ENCODE measurements around the gene SMCO4.

Gene SMCO4

DNA sequence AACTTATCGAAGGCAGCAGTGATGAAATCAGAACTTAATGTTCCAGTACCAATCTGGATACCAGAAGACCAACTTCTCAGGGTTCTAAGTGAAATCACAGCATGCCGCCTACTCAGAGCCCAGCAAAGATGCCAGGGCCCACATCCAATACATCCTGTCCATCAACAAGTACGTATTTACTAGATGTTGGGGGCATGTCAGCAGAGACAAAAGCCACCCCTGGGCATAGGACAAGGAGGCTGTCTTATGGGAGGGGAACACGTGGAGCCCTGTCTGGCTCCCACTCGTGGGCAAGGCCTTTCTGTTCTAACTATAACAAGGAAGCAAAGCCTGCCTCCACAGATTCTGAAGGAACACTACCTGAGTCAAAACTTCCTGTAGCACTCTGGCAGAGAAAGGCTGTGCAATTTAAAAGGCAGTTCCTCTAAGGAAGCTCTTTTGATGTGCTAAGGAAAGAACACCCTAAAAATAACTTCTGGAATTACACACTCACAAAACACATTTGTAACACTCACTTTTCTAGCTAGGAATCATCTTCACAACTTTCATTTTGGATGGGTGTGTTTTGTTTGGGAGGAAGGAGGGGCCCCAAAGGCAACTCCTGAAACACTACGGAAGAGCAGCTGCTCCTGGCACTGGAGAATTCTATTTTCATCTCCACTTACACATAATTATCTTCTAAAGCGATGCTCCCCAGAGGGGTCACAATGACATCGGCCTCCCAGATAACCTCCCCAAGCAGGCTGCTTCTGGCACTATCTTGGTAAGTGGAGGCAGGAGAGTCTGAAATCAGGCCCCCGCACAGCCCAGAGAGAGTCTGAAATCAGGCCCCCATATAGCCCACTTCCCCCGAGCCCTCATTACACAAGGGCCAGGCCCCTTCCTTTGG, 14.2 kb downstream of the SMCO4 start:
- no peak for DNase-seq (ENCODE audit: low read depth, low spot score)

DNA sequence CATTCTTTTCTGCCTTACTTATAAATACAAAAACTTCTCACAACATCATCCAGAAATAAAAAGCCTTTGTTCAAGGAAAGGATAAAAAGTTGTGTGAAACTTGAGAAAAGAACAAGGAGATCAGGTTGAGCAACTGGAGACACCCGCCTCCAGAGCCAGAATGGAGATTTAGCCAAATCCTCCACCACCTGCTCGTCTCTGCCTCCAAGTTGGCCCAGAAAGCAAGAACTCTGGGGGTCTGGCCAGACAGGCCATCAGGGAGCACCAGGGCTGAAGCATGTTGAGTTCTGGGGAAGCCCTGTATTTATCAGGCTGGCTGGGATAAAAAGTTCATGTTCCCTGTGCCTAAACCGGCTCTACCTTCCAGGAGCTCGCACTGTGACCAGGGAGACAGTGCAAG, 14.9 kb downstream of the SMCO4 start:
- DNase-seq (ENCODE audit: low read depth, low spot score): no peak

DNA sequence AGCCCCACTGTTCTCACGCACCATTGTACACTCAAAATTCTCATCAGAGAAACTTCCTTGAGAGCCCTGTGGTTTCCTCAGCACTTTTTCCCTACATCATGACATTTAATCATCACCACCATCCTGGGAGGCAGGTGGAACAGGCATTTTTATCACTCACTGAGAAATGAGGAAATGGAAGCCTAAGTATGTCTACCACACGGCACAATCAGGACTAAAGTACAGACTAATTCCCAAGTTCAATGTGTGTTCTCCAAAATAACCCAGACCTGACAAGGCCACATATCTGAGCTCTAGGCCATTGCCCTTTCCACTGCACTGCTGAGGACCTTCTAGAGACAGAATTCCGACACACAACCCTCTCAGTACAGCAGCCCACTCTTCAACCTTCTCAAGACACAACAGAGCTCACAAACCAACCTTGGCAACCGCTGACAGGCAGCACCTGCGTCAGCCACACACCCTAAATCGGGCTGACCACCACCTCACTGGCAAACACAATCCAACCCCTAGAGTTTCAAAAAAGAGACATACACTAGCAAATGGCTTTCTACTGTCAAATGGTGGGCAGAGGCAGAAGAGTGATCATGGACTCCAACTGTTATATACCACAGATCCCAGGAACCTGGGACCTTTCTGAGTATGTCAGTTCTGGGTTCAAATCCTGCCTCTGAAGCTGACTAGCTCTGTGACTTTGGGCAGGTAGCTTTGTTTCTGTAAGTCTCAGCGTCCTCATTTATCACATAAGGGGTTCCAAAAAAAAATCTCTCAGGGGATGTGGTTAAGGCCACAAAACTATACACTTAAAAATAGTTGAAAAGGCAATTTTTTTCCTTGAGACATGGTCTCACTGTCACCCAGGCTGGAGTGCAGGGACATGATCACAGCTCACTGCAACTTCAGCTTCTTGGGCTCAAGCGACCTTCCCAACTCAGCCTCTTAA, 16.3 kb downstream of the SMCO4 start:
- no peak for DNase-seq (ENCODE audit: low read depth, low spot score)

DNA sequence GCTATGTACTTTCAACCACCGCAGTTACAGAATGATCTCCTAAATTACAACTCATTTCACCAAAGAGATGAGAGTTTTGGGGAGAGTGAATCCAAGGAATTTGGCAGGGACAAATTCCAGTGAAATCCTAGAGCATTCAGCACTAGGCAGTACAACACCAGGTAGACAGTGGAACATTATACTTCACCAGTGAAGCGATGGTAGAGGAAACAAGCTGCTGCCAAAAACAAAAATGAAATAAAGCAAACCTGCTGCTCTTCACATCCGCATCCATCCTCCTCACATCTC, 16.9 kb downstream of the SMCO4 start:
- no peak for DNase-seq (ENCODE audit: low read depth, low spot score)

DNA sequence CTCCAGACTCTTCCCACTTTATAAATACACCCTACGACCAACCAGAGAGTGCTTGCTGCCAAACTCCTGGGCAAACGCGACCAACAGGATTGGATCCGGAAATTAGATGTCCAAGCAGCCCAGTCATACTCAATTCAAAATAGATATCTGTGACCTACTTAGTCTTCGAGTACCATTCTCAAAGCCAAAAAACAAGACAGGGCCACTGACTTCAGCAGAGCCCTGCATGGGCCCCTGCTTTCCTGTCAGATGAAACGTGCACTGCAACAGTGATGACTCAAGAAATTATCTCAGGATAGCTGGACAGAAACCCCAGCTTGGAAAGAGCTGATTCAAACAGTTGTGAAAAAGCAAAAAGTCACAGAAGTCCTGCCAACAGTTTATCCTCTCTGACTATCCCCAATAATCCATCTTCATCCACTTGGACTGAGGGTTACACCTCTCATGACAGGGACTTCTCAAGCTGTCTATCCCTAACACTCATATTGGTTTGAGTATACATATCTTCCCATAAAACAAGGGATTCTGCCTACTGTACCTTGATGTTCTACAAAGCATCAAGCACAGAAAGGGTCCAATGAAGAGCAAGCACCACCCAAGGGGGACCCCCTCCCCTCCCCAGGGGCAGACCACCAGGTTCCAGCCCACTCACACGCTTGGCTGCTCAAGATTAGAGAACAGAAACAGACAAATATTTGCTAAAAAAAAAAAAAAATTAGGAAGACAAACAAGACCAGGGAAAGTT, 17.4 kb downstream of the SMCO4 start:
- DNase-seq (ENCODE audit: low read depth, low spot score): no peak

DNA sequence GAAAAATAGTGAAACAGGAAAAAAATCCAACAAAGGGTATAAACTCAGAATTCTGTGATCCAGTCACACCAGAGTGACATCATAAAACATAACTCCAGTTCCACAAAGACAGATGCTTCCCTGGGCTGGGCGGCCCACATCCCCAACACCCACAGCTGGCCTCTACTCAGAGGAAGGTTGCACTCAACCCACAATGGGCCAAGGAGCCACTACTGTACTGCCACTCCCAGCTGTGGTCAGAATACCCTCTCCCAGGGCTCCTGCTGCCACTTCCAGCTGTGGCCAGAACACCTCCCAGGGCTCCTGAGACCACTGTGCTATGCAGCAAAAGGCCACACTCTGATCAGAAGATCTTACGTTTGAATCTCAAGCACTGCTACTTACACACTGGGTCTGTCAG, 18.3 kb downstream of the SMCO4 start:
- no peak for DNase-seq (ENCODE audit: low read depth, low spot score)

DNA sequence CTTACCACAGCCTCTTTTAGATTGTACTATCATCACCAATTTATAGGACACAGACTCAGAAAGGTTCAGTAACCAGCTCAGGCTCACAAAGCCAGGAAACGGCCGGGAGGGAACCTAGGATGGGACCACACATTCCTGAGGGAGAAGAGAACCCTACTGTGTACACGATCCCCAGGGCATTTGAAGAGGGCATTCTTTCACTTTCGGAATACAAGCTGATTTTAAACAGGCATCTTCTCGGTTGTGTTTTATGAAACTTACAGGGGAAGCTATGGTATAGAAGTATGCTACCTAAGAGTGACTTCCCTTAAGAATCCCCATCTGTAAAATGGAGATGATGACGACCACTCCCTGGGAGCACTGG, 19.0 kb downstream of the SMCO4 start:
- DNase-seq (ENCODE audit: low read depth, low spot score): no peak

DNA sequence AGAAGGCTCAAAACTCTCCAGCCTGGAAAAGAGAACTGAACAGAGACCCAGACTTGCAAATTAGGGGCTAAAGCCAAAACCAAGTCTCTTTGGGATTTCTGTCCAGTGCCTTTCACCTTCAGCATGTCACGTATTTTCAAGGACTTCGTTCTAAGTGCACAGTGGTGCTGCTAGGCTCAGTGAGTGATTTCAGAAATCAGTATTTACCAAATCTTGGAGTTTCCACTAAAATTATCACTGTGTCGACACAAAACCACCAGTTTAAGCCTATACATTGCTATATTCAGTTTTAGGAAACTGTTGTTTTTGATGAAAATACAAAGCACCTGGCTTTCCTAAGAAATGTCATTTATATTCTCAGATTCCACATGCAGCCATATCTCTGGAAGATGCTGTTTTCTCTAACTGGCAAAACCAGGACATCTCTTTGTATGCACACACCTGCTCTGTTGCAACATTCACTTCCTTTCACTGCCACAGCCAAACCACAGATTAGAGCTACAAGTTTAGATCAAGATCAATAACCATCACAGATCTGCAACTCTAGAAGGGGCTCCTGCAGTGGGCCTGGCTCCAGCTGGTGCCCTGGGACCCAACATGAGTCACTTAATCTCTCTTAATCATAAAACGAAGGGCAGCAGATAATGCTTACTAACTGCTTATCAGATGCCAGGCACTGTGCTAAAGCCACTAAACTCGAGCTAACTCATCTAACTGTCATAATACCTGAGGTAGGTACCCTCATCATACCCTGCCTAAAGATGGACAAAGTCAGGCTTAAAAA, 22.3 kb downstream of the SMCO4 start:
- DNase-seq (ENCODE audit: low read depth, low spot score): no peak

DNA sequence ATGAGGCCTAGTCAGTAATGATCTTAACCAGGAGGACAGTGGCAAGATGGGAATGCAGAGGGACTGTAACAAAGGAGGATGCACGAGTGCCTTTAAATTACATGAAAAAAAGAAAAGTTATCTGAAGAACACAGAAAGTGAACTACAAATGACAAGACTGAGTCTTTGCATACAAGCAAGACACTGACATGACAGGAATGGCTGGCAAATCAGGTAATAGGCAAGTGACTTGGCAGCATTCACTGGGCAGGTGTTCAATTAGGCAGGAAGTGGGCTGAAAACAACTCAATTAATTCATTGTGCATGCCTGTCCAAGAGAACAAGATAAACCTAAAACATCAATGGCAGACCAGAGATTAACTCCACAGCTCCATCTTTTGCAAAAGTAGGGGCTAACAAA, 24.0 kb downstream of the SMCO4 start:
- no peak for DNase-seq (ENCODE audit: low read depth, low spot score)

DNA sequence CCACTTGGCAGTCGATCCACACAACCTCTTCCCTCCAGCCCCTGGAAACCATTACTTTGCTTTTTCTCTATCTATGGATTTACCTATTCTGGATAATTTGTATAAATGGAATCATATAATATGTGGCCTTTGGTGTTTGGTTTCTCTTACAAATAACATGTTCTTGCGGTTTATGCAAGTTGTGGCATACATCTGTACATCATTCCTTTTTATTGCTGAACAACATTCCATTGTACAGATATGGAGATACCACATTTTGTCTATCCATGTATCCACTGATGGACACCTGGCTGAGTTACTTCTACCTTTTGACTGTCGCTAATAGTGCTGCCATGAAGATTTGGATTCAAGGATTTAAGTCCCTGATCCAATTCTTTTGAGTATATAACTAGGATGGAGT, 25.1 kb downstream of the SMCO4 start:
- no peak for DNase-seq (ENCODE audit: low read depth, low spot score)

DNA sequence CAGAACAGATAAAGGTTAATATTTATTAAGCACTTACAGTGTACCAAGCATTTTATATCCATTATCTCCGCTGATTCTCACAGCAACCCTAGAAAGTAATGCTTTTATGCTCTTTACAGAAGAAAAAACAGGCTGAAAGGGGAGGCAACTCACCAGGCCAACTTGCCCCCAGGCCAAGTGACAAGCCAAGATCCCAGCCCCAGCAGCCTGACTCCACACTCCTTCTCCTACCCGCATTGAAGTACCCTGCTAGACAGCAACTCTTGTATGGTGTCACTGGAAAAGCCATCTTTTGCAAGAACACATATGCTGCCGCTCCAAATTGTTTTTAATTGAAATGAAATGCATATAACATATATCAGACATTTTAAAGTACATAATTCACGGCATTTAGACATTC, 25.6 kb downstream of the SMCO4 start:
- DNase-seq (ENCODE audit: low read depth, low spot score): no peak

DNA sequence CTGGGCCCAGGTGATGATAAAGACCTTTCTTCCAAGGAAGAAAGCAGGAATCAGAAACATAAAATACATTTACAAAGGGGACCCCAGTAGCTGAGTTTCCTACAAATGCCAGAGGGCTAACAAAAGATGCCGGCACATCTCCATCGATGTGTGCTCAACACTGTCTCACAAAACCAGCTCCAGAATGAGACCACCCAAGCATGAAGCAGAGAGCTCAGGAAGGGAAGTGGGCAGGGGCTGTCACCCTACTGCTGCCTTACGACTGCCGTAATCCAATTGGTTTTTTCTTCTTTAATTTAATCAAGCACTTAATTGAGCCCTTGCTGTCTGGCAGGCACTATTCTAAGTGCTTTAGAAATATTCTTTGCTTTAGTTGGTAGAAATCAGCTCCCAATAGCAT, 26.1 kb downstream of the SMCO4 start:
- no peak for DNase-seq (ENCODE audit: low read depth, low spot score)

DNA sequence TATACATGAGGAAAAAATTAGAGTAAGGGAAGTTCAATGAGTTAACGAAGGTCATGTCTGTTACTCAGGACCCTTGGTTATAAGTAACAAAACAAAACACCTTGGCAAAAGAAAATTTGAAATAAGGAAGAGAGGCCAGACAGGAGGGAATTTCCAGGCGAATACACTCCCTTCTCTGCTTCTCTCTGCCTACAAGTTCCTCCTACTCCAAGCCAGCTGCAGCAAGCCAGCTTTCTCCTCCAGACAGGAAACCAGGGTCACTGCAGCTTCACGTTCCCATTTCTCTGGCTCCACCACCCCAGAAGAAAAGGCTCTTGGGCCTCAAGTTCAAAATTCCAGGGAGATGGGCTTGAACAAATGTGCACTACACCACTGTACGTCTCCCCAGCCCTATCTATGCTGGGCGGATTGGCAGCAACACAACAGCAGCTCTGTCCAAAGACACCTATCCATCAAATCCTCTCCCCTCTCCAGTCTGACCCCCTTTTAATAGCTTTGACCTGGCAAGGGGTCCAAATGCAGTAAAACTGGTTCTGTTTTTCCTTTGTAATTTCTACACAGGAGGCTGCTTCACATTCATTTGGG, 27.7 kb downstream of the SMCO4 start:
- DNase-seq (ENCODE audit: low read depth, low spot score): no peak

DNA sequence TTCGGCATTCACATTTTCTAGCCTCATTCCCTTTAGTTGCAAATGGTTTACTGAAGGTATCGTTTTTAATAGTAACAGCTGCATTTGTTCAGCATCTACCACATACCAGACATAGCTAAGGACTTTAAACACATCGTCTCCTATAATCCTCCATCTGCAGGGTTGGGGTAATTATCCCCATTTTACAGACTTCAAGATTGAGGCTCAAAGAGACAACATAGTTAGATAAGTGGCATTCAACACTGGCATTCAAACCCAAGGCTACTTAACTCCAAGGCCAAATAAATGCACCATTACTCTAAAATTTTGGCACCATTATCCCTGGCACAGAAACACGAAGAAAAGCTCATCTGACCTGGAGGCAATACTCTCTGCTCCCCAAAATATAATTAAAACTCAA, 28.5 kb downstream of the SMCO4 start:
- no peak for DNase-seq (ENCODE audit: low read depth, low spot score)

DNA sequence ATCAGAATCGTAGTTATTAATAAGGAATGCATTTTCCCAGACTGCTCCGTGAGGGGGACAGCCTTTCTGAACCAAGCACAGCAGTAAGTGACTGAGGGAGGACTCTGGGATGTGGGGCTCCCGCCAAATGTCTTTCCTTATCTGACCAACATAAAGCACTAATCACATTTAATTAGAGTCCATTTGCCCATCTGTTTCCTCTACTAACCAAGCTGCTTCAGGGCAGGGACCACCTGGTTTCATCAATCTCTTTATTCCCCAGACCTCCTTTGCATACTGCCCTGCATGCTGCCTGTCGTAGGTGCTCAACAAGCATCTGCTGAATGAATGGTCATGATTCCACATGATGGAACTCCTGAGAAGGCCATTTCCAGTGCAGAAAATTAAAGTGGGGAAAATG, 29.4 kb downstream of the SMCO4 start:
- DNase-seq (ENCODE audit: low read depth, low spot score): no peak

DNA sequence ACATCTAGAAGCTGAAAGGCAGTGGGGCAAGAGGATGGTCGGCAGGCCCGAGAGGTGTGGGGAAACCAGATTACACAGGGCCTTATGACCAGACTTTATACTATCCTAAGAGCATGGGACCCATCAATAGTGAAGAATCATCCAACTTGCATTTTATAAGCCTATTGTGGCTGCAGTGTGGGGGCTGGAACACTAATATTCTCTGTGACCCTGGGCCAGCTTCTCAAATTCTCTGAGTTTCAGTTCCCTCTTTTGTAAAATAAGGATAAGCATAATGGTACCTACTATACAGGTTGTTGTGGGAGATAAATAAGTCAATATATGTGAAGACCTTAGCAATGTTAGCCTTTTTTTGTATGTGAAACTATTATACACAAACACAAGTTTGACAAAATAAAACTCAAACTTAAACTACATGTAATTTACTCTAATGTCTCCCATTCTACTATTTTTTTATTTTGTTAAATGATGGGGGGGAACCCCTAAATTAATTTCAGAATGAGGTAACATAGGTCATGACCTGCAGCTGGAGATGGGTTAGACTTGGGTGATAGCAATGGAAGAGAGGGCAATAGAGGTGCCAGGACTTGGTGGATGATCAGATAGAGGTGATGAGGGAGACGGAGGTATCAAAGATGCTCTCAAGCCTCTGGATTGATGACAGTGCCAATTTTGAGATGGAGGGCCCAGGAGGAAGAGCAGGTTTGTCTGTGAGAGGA, 30.1 kb downstream of the SMCO4 start:
- DNase-seq (ENCODE audit: low read depth, low spot score): no peak

DNA sequence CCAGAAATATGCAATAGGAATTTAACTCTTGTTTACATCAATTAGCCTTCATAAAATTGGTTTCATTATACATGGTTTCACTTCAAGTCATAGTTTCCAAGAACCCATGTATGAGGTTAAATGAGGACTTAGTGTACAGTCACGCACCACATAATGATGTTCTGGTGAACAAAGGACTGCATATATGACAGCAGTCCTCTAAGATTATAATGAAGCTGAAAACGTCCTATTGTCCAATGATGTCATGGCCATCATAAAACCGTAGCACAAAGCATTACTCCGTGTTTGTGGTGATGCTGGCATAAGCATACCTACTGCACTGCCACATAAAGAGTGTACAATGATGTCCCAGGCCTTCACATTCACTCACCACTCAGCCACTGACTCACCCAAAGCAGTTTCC, 31.1 kb downstream of the SMCO4 start:
- DNase-seq (ENCODE audit: low read depth, low spot score): no peak

DNA sequence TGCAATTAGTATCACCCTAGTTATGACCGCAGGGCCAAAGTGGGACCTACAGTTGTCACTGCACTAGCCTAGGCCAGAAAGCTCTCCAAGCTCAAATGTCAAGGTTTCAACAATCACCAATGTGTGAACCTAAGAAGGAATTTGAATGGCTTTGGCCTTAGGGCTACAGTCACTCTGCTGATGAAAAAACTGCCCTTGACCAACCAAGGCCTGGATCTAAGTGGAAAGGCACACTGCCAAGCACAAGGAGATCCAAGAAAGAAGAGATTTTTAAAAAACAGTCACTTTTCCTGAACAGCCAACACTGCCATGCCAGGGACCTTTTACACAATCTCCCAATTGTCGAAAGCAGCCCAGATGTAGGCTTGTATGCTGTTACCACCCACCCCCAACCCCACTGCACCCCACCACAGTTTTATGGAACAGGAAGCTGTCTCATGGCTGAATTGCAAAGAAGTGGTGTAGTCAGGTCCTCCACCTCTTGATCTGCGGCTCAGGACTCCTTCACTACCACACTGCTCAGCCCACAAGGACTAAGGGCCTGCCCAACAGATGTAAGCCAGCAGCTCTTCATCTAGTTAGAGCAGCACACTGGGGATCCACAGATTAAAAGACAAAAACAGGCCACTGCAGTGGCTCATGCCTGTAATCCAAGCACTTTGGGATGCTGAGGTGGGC, 32.9 kb downstream of the SMCO4 start:
- no peak for DNase-seq (ENCODE audit: low read depth, low spot score)

DNA sequence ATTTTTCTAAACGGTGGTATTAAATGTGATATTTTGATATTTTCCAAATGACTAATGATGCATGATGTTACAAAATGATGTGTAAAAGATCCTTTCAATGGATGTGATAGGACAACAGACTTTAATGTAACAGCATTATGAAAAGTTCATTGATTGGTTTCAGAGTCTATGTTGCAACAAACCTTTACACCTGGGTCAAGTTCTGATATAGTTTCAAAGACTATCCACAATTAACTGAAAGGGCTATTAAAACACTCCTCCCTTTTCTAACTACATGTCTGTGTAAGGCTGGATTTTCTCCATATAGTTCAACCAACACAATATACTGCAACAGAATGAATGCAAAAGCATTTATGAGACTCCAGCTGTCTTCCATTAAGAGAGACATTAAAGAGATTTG, 35.7 kb downstream of the SMCO4 start:
- no peak for DNase-seq (ENCODE audit: low read depth, low spot score)

DNA sequence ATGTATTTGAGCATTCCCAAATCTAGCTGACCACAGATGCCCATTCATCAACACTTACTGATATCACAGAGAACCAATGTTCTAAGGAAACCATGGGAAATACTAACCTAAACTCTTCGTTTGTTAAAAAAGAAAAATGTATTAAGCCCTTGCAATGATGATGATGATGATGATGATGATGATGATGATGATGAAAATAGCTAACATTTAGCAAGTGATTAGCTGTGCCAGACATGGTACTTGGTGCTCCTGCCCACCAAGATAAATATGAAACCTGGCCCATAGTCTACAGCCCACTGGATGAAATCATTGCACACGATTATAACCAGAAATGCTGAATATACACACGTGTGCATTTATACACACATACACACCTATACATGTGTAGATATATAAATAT, 37.5 kb downstream of the SMCO4 start:
- no peak for DNase-seq (ENCODE audit: low read depth, low spot score)

Measured in brain pericyte (primary cell).